Effector CD4-positive, alpha-beta T cell (primary cell): ENCODE measurements around the gene MINK1.
A peak's percentile ranks its signal among the peaks of the same experiment; 100 is the strongest.

Experiments used
- DNase-seq: peaks from one replicate; pipeline ENCODE4 v3.0.0-alpha.2; 2020

MINK1 gene

GRCh38 chr17:4881761-4882555 lies 48.8 kb downstream of the MINK1 start:
- DNase-seq: peak; percentile 60

- DNase-seq: no peak
Measured at GRCh38 chr17:4884489-4884888, 51.3 kb downstream of the MINK1 start.

GRCh38 chr17:4886830-4887229 lies 53.7 kb downstream of the MINK1 start:
- no peak for DNase-seq

DNA sequence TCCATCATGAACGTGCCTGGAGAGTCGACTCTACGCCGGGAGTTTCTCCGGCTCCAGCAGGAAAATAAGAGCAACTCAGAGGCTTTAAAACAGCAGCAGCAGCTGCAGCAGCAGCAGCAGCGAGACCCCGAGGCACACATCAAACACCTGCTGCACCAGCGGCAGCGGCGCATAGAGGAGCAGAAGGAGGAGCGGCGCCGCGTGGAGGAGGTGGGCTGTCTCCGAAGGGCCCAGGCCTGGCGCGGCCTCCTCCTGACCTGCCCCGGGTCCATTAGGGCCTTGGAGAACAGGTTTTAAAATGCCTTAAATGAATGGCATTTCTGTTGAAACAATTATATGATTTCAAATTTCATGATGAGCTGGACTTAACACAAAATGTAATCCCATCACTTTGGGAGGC lies 54.4 kb downstream of the MINK1 start:
- no peak for DNase-seq

DNA sequence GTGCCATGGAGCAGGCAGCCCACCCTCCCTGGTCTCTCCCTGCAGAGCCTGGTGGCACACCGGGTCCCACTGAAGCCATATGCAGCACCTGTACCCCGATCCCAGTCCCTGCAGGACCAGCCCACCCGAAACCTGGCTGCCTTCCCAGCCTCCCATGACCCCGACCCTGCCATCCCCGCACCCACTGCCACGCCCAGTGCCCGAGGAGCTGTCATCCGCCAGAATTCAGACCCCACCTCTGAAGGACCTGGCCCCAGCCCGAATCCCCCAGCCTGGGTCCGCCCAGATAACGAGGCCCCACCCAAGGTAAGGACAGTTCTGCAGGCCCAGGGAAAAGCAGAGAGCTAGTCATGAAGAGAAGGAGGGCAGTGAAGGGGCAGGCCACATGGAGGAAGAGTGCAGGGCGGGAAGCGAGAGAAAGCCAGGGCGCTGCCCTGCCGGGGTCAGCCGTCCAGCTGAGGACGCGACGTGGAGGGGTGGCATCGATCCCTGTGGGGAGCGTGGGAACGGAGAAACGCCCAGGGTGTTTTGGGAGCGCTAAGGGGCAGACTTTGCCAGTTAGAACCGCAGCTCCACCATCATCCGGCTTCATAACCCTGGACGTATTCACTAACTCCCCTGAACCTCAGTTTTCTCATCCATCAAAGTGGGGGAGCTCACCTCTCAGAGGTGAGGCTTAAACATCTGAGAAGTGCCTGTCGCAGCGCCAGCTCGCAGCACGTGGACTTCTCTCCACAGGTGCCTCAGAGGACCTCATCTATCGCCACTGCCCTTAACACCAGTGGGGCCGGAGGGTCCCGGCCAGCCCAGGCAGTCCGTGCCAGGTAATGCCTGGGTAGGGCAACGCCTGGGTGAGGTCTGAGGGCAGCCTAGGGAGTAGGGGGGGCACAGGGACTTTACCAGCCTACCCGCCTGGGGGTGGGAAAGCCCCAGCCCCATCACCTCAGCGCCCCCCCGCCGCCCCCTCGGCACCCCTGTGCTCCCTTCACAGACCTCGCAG lies 58.6 kb downstream of the MINK1 start:
- DNase-seq: no peak

GRCh38 chr17:4892499-4893221 lies 59.5 kb downstream of the MINK1 start:
- no peak for DNase-seq

GRCh38 chr17:4893272-4893671 lies 60.1 kb downstream of the MINK1 start:
- no peak for DNase-seq

GRCh38 chr17:4893721-4894560 lies 60.8 kb downstream of the MINK1 start:
- no peak for DNase-seq

DNA sequence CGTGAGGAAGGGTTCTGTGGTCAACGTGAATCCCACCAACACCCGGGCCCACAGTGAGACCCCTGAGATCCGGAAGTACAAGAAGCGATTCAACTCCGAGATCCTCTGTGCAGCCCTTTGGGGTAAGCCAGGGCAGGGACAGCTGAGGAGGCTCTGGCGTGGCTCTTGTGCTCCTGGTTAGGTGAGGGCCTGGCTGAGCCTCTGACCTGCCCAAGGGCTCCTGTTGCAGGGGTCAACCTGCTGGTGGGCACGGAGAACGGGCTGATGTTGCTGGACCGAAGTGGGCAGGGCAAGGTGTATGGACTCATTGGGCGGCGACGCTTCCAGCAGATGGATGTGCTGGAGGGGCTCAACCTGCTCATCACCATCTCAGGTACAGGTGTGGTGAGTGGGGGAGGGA lies 62.0 kb downstream of the MINK1 start:
- no peak for DNase-seq

DNA sequence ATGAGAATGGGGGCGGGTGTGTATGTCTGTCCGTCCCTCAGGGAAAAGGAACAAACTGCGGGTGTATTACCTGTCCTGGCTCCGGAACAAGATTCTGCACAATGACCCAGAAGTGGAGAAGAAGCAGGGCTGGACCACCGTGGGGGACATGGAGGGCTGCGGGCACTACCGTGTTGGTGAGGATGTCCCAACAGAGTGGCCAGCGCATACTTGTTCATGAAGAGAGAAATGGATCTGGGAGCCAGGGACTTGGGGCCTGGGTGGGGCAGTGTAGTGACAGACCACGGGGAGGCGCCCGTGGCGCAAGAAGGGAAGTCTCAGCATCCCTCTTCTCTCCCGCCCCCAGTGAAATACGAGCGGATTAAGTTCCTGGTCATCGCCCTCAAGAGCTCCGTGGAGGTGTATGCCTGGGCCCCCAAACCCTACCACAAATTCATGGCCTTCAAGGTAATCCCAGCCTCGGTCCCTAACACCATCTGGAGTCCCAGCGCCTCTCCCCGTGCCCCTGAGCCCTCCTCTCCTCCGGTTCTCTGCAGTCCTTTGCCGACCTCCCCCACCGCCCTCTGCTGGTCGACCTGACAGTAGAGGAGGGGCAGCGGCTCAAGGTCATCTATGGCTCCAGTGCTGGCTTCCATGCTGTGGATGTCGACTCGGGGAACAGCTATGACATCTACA lies 62.7 kb downstream of the MINK1 start:
- DNase-seq: no peak

- no peak for DNase-seq
Measured at GRCh38 chr17:4896332-4897197, 63.4 kb downstream of the MINK1 start.

DNA sequence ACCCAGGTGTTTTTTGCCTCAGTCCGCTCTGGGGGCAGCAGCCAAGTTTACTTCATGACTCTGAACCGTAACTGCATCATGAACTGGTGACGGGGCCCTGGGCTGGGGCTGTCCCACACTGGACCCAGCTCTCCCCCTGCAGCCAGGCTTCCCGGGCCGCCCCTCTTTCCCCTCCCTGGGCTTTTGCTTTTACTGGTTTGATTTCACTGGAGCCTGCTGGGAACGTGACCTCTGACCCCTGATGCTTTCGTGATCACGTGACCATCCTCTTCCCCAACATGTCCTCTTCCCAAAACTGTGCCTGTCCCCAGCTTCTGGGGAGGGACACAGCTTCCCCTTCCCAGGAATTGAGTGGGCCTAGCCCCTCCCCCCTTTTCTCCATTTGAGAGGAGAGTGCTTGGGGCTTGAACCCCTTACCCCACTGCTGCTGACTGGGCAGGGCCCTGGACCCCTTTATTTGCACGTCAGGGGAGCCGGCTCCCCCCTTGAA lies 64.1 kb downstream of the MINK1 start:
- DNase-seq: no peak

GRCh38 chr17:4897785-4898184 lies 64.6 kb downstream of the MINK1 start:
- DNase-seq: no peak

DNA sequence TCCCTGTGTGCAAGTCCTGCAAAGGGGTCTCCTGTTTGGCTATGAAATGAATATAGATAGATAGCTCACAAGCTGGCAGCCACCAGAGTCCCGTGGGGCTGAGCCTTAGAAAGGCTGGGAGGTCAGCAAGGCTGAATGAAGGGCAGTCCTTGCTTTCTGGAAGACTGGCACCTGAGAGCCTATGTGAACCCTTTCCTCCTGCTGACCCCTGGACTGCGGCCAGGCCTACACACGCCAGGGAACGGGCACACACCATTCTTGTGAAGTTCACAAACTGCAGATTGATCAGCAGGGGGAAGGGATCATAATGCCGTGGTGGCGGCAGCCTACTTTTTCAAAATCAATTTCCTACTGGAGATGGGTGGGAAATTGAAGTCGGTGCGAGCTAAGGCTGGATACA lies 65.2 kb downstream of the MINK1 start:
- DNase-seq: no peak

DNA sequence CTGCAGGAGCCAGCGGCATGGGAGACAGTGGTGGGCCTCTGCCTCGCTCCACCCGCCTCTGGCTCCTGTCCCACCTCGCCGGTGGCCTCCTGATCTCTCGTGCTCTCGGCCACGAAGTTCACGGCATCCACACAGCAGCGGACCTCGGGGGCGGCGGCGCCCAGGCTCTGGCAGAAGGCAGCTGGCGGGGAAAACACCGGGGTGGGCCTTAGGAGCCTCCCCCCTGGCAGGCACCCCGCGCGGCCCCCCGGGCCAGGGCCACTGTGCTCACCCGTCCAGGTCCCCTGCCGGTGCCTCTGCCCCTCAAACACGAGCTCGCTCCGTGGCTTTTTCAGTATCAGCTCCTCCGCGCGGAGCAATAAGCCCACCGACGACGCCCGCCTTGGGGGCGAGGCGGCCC lies 65.8 kb downstream of the MINK1 start:
- no peak for DNase-seq

DNA sequence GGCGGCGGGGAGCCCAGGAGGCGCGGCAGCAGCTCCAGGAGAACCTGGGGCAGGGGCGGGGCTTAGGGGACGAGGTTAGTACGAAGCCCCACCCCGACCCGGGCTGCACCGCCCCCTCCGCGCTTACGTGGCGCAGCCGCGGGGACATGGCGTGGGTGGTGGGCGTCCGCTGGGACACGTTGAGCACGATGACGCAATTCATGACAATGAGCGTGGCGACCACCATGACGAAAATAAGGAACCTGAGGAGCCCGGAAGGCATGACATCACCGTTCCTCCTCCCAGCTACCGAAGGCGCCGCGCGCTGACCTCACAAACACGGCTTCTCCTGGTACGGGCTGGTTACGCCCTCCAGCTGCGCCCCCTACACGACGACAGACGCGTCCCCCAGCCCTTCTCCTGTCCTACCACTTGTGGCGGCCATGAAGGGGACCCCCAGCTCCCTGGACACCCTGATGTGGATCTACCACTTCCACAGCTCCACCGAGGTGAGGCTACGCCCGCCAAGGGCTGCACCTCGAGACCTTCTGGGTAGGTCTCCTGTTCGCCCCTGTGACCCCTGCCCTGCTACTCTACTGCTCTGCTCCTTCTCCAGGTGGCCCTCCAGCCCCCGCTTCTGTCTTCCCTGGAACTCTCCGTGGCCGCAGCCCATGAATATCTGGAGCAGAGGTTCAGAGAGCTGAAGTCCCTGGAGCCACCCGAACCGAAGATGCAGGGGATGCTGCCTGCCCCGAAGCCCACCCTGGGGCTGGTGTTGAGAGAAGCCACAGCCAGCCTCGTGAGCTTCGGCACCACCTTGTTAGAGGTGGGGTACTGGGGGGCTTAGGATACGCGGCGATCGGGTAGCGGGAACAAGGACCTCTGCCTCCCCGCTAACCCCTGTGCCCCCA lies 66.4 kb downstream of the MINK1 start, which contains the start of gene C17orf107:
Gene C17orf107, plus strand, starts transcription at position 196 of the 890 bp plus-strand sequence. Its CDS starts 227 bp downstream, at position 423.
- peak; percentile 93 for DNase-seq

DNA sequence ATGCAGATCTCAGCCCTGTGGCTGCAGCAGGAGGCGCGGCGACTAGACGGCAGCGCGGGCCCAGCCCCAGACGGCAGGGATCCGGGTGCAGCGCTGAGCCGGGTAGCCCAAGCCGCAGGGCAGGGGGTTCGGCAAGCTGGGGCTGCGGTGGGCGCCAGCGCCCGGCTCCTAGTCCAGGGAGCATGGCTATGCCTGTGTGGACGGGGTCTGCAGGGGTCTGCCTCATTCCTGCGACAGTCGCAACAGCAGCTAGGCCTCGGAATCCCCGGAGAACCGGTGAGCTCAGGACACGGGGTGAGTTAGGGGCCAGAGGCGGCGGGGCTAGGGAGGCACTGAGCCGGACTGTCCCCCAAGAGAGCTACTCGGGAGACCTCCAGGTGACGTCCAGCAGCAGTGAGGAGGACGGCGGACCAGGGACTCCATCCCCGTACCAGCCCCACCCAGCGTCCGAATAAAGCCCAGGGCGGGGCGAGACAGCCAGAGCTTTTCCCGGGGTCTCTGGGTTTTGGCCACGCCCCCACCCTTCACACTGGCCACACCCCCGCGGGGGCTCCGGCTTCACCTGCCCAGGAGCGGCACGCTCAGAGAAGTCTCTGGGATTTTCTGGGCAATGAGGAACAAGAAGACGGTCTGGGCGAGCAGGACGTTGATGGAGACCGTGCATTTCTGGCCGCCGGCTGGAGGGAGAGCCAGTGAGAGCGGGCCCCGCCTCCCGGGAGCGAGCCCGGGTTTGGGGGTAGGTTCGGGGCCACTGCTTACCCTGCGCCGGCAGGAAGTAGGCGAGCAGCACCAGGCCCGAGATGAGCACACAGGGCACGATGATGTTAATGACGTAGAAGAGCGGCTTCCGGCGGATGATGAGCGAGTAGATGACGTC lies 67.3 kb downstream of the MINK1 start:
- DNase-seq: peak; percentile 58

DNA sequence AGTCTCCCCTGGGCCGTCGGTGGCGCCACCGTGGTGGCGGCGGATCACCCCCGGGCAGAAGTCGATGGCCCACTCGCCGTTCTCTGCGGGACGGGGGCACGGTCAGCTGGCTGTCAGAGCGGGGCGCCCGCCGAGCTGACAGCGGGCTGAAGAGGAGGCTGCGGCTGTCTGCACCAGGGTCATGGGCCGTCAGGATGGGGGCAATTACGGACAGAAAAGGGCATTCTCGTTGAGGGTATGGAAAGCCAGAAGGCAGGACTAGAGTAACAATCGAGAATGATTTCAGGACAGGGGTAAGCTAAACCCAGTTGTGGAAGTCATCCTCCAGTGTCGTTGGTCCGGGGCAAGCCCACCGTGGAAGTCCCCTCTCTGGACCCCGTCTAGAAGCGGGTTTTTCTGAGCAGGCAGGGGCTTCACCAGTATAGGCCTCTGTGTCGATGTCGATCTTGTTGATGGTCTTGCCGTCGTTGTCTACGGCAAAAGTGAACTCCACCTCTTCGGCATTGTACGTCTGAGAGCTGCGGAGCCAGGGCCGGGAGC lies 68.0 kb downstream of the MINK1 start:
- no peak for DNase-seq
